SJCRH30 (cell line): ENCODE measurements around the gene GAPDHS. TPM values are rescaled to one million over a fixed set of nuclear protein-coding genes. Genes with fewer than 3 reads are reported as not detected.

Experiments used
- DNase-seq, 2 experiments: peaks; one replicate each; pipeline ENCODE4 v3.0.0-alpha.2; 2015 to 2020
- H3K27ac ChIP-seq: fragments of 250-450 bp; sonication (Bioruptor Pico); 2 replicates; pipeline ENCODE4 v1.5.1; 2020; ENCODE audit warnings: mild to moderate bottlenecking, moderate library complexity
- H3K27me3 ChIP-seq: fragments of 250-450 bp; sonication (Bioruptor Pico); 2 replicates; pipeline ENCODE4 v1.5.1; 2020; ENCODE audit warnings: mild to moderate bottlenecking, moderate library complexity
- H3K36me3 ChIP-seq: fragments of 250-450 bp; sonication (Bioruptor Pico); 2 replicates; pipeline ENCODE4 v1.5.1; 2020; ENCODE audit warnings: mild to moderate bottlenecking, moderate library complexity
- H3K4me1 ChIP-seq: fragments of 250-450 bp; sonication (Bioruptor Pico); 2 replicates; pipeline ENCODE4 v1.5.1; 2020; ENCODE audit warnings: mild to moderate bottlenecking, moderate library complexity
- H3K4me3 ChIP-seq: fragments of 250-450 bp; sonication (Bioruptor Pico); 2 replicates; pipeline ENCODE4 v1.5.1; 2020; ENCODE audit warnings: mild to moderate bottlenecking, moderate library complexity
- H3K9me3 ChIP-seq: fragments of 250-450 bp; sonication (Bioruptor Pico); replicated peaks from 2 replicates; pipeline ENCODE4 v1.5.1; 2020; ENCODE audit warnings: mild to moderate bottlenecking, moderate library complexity
- total RNA-seq: library from RNA; depleted of rRNA; stranded (reverse); fragments of >200 nt; shearing (Covaris generic); gene quantifications from 2 replicates; pipeline ENCODE4 v1.2.3, GENCODE V29; 2014; rRNA removed

The GAPDHS gene
- not detected in 2 replicates for total RNA-seq

GRCh38 chr19:35533201-35533821 is at the start of gene GAPDHS:
GAPDHS (plus strand) TSS chr19:35533456; CDS start chr19:35533528, 72 bp downstream.
- Histone ChIP-seq H3K27me3 (peaks cover 18% of the 10 kb centered on the region), H3K9me3 (no peaks in the 10 kb centered on the region), H3K27ac (no peak within 1 kb of the TSS), H3K36me3 (no peaks in the 10 kb centered on the region), H3K4me3 (no peak within 1 kb of the TSS), H3K4me1 (no peaks in the 10 kb centered on the region)
- DNase-seq: no peak

GRCh38 chr19:35484252-35485036 is 48.8 kb upstream of the GAPDHS start:
- H3K4me1 ChIP-seq: no peaks in the 10 kb centered on the region
- H3K27ac ChIP-seq: no peak overlapping the region
- H3K36me3 ChIP-seq: no peaks in the 10 kb centered on the region
- no peak overlapping the region for H3K4me3 ChIP-seq
- no peaks in the 10 kb centered on the region for H3K9me3 ChIP-seq
- no peaks in the 10 kb centered on the region; the same call in none of the 2 replicates for H3K27me3 ChIP-seq
- DNase-seq: no peak

GRCh38 chr19:35486268-35486708 is 47.0 kb upstream of the GAPDHS start:
- DNase-seq: no peak
- H3K27me3 ChIP-seq: peaks cover under 1% of the 10 kb centered on the region
- no peak overlapping the region for H3K27ac ChIP-seq
- no peaks in the 10 kb centered on the region for H3K4me1 ChIP-seq
- no peak overlapping the region for H3K4me3 ChIP-seq
- no peaks in the 10 kb centered on the region for H3K9me3 ChIP-seq
- no peaks in the 10 kb centered on the region for H3K36me3 ChIP-seq

- Histone ChIP-seq H3K9me3 (no peaks in the 10 kb centered on the region), H3K4me1 (no peaks in the 10 kb centered on the region), H3K27me3 (peaks cover 5% of the 10 kb centered on the region)
Observed at GRCh38 chr19:35487656-35488182, 45.5 kb upstream of the GAPDHS start.

GRCh38 chr19:35488677-35489076 is 44.6 kb upstream of the GAPDHS start:
- H3K27ac ChIP-seq: no peak overlapping the region
- no peaks in the 10 kb centered on the region for H3K36me3 ChIP-seq
- DNase-seq: no peak
- H3K27me3 ChIP-seq: peaks cover 14% of the 10 kb centered on the region
- H3K4me3 ChIP-seq: no peak overlapping the region
- no peaks in the 10 kb centered on the region for H3K4me1 ChIP-seq
- H3K9me3 ChIP-seq: no peaks in the 10 kb centered on the region

More at GRCh38 chr19:35487656-35488182, 45.5 kb upstream of the GAPDHS start:
- no peak for DNase-seq
- H3K27ac ChIP-seq: no peak overlapping the region
- no peaks in the 10 kb centered on the region for H3K36me3 ChIP-seq
- H3K4me3 ChIP-seq: no peak overlapping the region

GRCh38 chr19:35490364-35490763 is 42.9 kb upstream of the GAPDHS start, which contains the start of gene KRTDAP:
KRTDAP (minus strand) TSS chr19:35490464; CDS start chr19:35490442, 22 bp downstream.
- H3K36me3 ChIP-seq: no peaks in the 10 kb centered on the region

GRCh38 chr19:35491836-35492360 is 41.4 kb upstream of the GAPDHS start:
- Histone ChIP-seq H3K4me3 (no peak overlapping the region), H3K4me1 (no peaks in the 10 kb centered on the region), H3K9me3 (no peaks in the 10 kb centered on the region), H3K36me3 (no peaks in the 10 kb centered on the region), H3K27ac (no peak overlapping the region), H3K27me3 (peaks cover 20% of the 10 kb centered on the region; the same call in 1 of the 2 replicates)
- no peak for DNase-seq

More at GRCh38 chr19:35490364-35490763, 42.9 kb upstream of the GAPDHS start, which contains the start of gene KRTDAP:
- Histone ChIP-seq H3K4me1 (no peaks in the 10 kb centered on the region), H3K27ac (no peak within 1 kb of the TSS), H3K4me3 (no peak within 1 kb of the TSS), H3K27me3 (peaks cover 20% of the 10 kb centered on the region; the same call in 1 of the 2 replicates), H3K9me3 (no peaks in the 10 kb centered on the region)
- no peak for DNase-seq

GRCh38 chr19:35493971-35494370 is 39.3 kb upstream of the GAPDHS start:
- Histone ChIP-seq H3K4me1 (no peaks in the 10 kb centered on the region), H3K4me3 (no peak overlapping the region), H3K9me3 (no peaks in the 10 kb centered on the region), H3K36me3 (no peaks in the 10 kb centered on the region), H3K27me3 (peaks cover 26% of the 10 kb centered on the region; the same call in 1 of the 2 replicates), H3K27ac (no peak overlapping the region)
- DNase-seq: no peak

GRCh38 chr19:35495107-35496064 is 37.9 kb upstream of the GAPDHS start:
- H3K4me3 ChIP-seq: no peak overlapping the region
- H3K9me3 ChIP-seq: no peaks in the 10 kb centered on the region
- peak; percentile 52 to 74 for DNase-seq
- peaks cover 39% of the 10 kb centered on the region for H3K27me3 ChIP-seq
- H3K36me3 ChIP-seq: no peaks in the 10 kb centered on the region
- no peak overlapping the region for H3K27ac ChIP-seq
- H3K4me1 ChIP-seq: no peaks in the 10 kb centered on the region

GRCh38 chr19:35497406-35497805 is 35.9 kb upstream of the GAPDHS start:
- H3K4me3 ChIP-seq: no peak overlapping the region
- no peaks in the 10 kb centered on the region for H3K4me1 ChIP-seq
- DNase-seq: no peak
- peaks cover 53% of the 10 kb centered on the region for H3K27me3 ChIP-seq
- no peaks in the 10 kb centered on the region for H3K9me3 ChIP-seq
- H3K27ac ChIP-seq: no peak overlapping the region
- no peaks in the 10 kb centered on the region for H3K36me3 ChIP-seq

GRCh38 chr19:35498220-35498619 is 35.0 kb upstream of the GAPDHS start:
- Histone ChIP-seq H3K27ac (no peak overlapping the region), H3K27me3 (peaks cover 54% of the 10 kb centered on the region), H3K9me3 (no peaks in the 10 kb centered on the region), H3K4me1 (no peaks in the 10 kb centered on the region), H3K36me3 (no peaks in the 10 kb centered on the region), H3K4me3 (no peak overlapping the region)
- DNase-seq: no peak

GRCh38 chr19:35498984-35499527 is 34.2 kb upstream of the GAPDHS start:
- Histone ChIP-seq H3K4me3 (no peak overlapping the region), H3K4me1 (no peaks in the 10 kb centered on the region), H3K27me3 (peaks cover 55% of the 10 kb centered on the region), H3K36me3 (no peaks in the 10 kb centered on the region), H3K9me3 (no peaks in the 10 kb centered on the region), H3K27ac (no peak overlapping the region)
- DNase-seq: no peak

- DNase-seq: no peak
- Histone ChIP-seq H3K9me3 (no peaks in the 10 kb centered on the region), H3K27me3 (peaks cover 57% of the 10 kb centered on the region), H3K27ac (no peak overlapping the region), H3K4me1 (no peaks in the 10 kb centered on the region), H3K4me3 (no peak overlapping the region), H3K36me3 (no peaks in the 10 kb centered on the region)
Observed at GRCh38 chr19:35500611-35501010, 32.6 kb upstream of the GAPDHS start.

GRCh38 chr19:35501684-35502083 is 31.6 kb upstream of the GAPDHS start:
- H3K9me3 ChIP-seq: no peaks in the 10 kb centered on the region
- H3K27ac ChIP-seq: no peak overlapping the region
- H3K4me3 ChIP-seq: no peak overlapping the region
- H3K4me1 ChIP-seq: no peaks in the 10 kb centered on the region
- H3K36me3 ChIP-seq: no peaks in the 10 kb centered on the region
- DNase-seq: no peak
- peaks cover 57% of the 10 kb centered on the region for H3K27me3 ChIP-seq
